Astrocyte (in vitro differentiated cells and primary cell): ENCODE data around the gene TMEM200C.

ENCODE experiments used
- EZH2 ChIP-seq: IDR thresholded peaks from 2 replicates; pipeline ENCODE4 v1.6.1; 2012; ENCODE audit warnings: mild to moderate bottlenecking, low read length, inconsistent platforms; ENCODE audit not compliant: insufficient read depth
- TF ChIP-seq, protein P1 (sequence below): IDR thresholded peaks from 2 replicates; pipeline ENCODE4 v1.5.1; 2011; ENCODE audit warnings: low read depth, mild to moderate bottlenecking, inconsistent platforms, low read length, moderate library complexity; ENCODE audit not compliant: insufficient read depth

DNA sequence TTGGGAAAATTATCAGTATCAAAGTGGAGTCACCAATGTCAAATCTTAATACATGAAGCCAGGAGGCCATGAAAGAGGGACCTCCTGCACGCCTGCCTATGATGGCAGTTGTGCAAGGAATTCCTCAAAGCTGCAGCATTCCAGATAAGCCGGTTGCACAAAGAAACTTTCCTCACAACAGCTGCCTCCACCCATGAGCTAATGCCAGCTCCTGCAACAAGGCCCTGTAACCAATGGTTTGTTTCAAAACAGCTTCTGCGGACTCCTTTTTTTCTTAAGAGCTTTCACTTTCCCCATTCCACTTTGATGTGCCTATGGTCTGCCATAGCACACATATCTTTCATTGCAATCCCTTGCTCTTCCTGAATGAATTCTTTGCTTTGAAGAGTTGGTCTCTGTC lies 22.4 kb downstream of the TMEM200C start:
- TF ChIP-seq, protein P1, sequence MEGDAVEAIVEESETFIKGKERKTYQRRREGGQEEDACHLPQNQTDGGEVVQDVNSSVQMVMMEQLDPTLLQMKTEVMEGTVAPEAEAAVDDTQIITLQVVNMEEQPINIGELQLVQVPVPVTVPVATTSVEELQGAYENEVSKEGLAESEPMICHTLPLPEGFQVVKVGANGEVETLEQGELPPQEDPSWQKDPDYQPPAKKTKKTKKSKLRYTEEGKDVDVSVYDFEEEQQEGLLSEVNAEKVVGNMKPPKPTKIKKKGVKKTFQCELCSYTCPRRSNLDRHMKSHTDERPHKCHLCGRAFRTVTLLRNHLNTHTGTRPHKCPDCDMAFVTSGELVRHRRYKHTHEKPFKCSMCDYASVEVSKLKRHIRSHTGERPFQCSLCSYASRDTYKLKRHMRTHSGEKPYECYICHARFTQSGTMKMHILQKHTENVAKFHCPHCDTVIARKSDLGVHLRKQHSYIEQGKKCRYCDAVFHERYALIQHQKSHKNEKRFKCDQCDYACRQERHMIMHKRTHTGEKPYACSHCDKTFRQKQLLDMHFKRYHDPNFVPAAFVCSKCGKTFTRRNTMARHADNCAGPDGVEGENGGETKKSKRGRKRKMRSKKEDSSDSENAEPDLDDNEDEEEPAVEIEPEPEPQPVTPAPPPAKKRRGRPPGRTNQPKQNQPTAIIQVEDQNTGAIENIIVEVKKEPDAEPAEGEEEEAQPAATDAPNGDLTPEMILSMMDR = no peak
- TF ChIP-seq EZH2 = no peak
